Measurements from ENCODE around the gene BEST4. TPM values are rescaled to one million over a fixed set of nuclear protein-coding genes. Genes with fewer than 3 reads are reported as not detected.

The BEST4 gene
- total and polyA plus RNA-seq, 2 of the 8 experiments (the other 6 are each of a cell fraction or from before 2014, with no cell fraction given): 0.76 to 1.4 TPM

DNA sequence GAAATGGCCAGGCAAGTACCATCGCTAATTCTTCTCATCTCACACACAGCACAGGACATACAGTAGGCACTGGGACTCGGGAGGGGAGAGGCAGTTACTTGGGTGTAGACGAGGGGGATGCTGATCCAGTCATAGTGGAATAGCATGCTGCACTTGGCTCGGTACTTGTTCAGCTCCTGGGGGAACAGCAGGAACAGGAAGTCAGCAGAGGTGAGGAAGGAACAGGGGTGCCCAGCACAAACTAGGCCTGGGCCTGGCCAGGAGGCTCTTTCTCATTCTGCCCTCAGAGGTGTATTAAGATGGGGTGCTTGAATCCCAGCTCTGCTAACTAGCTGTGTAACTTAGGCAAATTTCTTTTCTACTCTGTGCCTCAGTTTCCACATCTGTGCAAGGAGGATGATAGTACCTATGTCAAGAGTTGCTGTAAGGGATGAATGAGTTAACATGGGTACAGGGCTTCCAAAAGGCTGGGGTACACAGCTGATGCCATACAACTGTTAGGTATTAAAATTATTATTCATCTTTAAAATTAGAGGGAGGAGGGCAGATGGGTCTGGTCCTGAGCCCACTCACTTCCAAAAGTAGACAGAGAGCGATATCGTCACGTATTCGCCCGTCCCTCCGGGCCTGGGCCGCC, 2.4 kb downstream of the BEST4 start (continued):
- TF ChIP-seq GTF2F1 (IDR thresholded peaks at IDR 0.05; ENCODE audit: borderline replicate concordance, low read depth, low read length) (no peak), PHF8 (conservative IDR thresholded peaks at IDR 0.05; ENCODE audit: low read depth, low read length) (no peak), CEBPB (IDR thresholded peaks at IDR 0.05; ENCODE audit: low read depth, low read length) (no peak), POLR2AphosphoS5 (IDR thresholded peaks at IDR 0.05; ENCODE audit: low read depth, low read length) (no peak), EP300 (IDR thresholded peaks at IDR 0.05; ENCODE audit: borderline replicate concordance in 1 of 2, low read depth in 2 of 2, low read length in 2 of 2) (no peak)
- TF ChIP-seq, protein P1, sequence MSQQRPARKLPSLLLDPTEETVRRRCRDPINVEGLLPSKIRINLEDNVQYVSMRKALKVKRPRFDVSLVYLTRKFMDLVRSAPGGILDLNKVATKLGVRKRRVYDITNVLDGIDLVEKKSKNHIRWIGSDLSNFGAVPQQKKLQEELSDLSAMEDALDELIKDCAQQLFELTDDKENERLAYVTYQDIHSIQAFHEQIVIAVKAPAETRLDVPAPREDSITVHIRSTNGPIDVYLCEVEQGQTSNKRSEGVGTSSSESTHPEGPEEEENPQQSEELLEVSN (IDR thresholded peaks at IDR 0.05): no peak
